ENCODE results near the gene SBSN. TPM values are rescaled to one million over a fixed set of nuclear protein-coding genes. Genes with fewer than 3 reads are reported as not detected.

The SBSN gene
- total RNA-seq, 1 donor from 2014 or later, result not detected

DNA sequence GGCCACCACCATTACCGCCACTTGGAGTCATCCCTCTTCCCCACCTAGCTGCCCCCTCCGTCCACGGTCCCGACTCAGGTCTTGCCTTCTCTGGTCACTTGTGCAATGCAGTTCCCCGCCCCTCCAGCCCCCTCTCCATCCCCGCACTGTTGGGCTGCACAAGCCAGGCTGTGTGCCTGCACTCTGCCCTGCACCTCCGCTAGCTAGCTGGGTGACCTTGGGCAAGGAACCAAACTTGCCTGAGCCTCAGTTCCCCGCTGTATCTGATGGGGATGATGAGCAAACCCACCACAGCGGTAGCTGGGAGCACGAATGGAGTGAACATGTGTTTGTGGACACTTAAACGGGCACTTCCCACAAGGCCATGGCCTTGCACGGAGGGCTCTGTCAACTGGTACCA, 11.7 kb upstream of the SBSN start:
- DNase-seq (ENCODE audit: low read depth), result no peak
- TF ChIP-seq, protein P1, sequence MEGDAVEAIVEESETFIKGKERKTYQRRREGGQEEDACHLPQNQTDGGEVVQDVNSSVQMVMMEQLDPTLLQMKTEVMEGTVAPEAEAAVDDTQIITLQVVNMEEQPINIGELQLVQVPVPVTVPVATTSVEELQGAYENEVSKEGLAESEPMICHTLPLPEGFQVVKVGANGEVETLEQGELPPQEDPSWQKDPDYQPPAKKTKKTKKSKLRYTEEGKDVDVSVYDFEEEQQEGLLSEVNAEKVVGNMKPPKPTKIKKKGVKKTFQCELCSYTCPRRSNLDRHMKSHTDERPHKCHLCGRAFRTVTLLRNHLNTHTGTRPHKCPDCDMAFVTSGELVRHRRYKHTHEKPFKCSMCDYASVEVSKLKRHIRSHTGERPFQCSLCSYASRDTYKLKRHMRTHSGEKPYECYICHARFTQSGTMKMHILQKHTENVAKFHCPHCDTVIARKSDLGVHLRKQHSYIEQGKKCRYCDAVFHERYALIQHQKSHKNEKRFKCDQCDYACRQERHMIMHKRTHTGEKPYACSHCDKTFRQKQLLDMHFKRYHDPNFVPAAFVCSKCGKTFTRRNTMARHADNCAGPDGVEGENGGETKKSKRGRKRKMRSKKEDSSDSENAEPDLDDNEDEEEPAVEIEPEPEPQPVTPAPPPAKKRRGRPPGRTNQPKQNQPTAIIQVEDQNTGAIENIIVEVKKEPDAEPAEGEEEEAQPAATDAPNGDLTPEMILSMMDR (conservative IDR thresholded peaks at IDR 0.05; ENCODE audit: low read depth, low read length), result no peak
- no peak overlapping the region for H3K4me3 ChIP-seq (ENCODE audit: low read depth, low read length)

DNA sequence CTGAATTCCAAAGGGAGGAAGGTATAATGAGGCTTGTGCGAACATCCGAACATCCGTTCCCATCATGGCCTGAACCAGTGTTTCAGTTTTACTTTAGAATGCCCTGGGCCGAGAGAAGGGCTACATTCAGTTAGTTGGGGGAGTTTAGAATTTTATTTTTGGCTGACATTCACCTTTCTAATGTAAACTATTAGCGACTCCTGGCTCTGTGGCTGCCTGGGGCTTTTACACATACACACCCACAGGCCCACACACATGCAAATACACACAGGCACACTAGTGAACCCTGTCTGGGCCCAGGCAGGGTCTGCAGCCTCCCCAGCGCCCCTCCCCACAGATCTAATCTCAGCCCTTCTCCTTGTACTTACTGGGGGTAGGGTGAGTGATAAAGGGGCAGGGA, 11.2 kb upstream of the SBSN start:
- DNase-seq (ENCODE audit: low read depth), result no peak
- TF ChIP-seq, protein P1 (conservative IDR thresholded peaks at IDR 0.05; ENCODE audit: low read depth, low read length), result no peak
- H3K4me3 ChIP-seq (ENCODE audit: low read depth, low read length), result no peak overlapping the region

DNA sequence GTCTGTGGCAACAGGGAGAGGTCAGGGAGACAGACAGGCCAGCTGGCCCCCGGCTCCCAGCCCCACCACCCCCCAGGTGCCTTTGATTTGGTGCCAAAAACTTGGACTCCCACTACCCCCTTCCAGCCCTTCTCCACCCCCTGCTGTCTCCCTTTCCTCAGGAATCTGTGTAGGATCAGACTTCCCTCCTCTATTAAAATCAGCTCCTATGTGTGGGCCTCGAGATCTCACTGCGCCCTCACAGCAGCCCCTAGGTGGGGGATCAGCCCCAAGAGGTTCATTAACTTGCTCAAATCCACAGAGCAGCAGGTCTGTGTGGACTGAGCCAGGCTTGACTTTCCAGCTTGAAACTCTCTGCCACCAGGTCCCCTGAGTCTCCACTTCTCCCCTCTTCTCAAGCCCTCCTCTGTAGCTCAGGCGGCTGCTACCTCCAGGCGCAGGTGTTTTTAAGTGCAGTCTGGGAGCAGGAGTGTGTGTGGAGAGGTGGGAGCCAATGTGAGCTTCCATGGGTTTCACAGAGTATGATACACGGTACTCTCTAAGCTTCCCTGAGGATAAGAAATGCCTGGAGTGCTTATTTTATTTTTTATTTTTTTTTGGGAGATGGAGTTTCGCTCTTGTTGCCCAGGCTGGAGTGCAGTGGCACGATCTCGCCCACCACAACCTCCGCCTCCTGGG, 6.8 kb upstream of the SBSN start:
- TF ChIP-seq, protein P1 (conservative IDR thresholded peaks at IDR 0.05; ENCODE audit: low read depth, low read length), result no peak
- no peak for DNase-seq (ENCODE audit: low read depth)
- H3K4me3 ChIP-seq (ENCODE audit: low read depth, low read length), result no peak overlapping the region

DNA sequence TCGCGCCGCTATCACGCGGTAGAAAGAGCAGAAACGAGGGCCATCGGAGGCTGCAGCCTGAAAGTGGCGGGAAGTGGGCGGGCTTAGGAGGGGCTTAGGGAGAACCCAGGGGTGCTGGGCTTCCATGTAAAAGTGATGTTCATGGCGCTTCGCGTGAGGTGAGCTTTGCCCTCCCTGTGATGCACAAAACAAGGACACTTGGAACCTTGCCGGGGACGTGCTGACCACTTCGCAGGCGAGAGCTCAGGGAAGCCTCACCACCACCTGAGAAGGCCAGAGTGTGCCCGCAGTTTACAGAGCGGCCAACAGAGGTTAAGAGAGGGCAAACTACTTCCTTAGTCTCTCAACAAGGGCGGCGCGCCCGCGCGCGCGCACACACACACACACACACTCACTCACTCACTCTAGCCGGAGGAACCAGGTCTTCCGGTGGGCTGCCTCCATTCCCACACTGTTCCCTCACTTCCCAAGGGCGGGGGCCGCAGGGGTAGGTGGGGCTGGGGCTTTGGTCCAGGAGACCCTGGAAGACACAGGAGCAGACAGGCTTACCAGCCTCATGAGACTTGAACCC, 5.8 kb upstream of the SBSN start:
- no peak overlapping the region for H3K4me3 ChIP-seq (ENCODE audit: low read depth, low read length)
- no peak for DNase-seq (ENCODE audit: low read depth)
- TF ChIP-seq, protein P1 (conservative IDR thresholded peaks at IDR 0.05; ENCODE audit: low read depth, low read length), result no peak

DNA sequence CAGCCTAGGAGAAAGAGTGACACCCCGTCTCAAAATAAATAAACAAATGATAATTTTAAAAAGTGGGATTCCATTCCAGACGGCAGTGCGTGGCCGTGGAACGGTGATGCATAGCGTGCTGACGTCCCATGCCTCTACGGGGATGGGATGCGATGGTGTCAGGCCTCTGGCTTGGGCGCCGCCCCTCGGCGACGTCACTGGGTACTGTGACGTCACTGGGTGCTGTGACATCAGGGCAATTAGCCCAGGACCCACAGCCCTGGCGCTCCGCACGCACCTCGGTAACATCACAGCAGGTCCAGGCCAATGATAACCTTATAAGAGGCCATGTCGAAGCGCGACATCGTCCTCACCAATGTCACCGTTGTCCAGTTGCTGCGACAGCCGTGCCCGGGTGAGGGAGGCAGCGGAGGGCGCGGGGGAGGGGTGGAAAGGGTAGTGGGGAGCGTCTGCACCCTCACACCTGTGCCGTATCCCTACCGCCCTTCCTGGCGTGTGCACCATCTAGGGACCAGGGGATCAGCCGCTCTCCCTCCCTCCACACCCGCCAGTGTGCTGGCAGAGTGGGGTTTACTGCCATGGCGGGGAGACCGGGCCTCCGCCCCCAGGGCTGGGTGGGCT, 5.2 kb upstream of the SBSN start, which contains the start of gene GAPDHS:
Gene GAPDHS (plus strand): TSS at position 256 of the 621 bp plus-strand sequence. CDS start 72 bp downstream, at position 328.
- H3K4me3 ChIP-seq (ENCODE audit: low read depth, low read length), result no peak within 1 kb of the TSS
- DNase-seq (ENCODE audit: low read depth), result no peak
- TF ChIP-seq, protein P1 (conservative IDR thresholded peaks at IDR 0.05; ENCODE audit: low read depth, low read length), result no peak

DNA sequence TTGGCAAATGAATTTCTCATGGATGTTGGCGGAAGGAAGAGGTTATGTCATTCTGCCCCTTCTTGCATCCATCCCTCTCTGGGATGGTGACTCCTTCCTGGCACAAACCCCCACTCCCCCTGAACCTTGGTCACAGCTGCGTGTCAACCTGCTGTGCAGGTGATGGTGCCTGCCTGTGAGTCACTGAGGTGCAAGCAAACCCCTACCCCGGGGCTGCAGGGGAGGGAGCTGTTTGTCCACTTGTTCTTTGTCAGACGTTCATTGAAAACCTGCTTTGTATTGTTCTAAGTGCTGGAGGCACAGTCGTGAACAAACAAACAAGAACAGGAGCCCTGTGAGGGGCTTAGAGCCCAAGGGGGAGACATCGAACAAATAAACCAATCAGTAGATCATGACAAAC, 3.2 kb upstream of the SBSN start:
- no peak for DNase-seq (ENCODE audit: low read depth)
- TF ChIP-seq, protein P1 (conservative IDR thresholded peaks at IDR 0.05; ENCODE audit: low read depth, low read length), result no peak
- H3K4me3 ChIP-seq (ENCODE audit: low read depth, low read length), result no peak overlapping the region
